GM19023 (cell line): ENCODE data around the gene CHST14.
"Not testable (repeated sequence)": the region's sequence is repeated elsewhere in the genome, so short reads cannot be mapped to it uniquely, and the experiment has no call there.

ENCODE experiments used
- ATAC-seq: cut with Tn5 transposase; IDR thresholded peaks from one replicate; pipeline ENCODE4 v1.9.1; 2021; ENCODE audit warnings: mild to moderate bottlenecking, moderate library complexity; ENCODE audit not compliant: unreplicated experiment

CHST14 gene

DNA sequence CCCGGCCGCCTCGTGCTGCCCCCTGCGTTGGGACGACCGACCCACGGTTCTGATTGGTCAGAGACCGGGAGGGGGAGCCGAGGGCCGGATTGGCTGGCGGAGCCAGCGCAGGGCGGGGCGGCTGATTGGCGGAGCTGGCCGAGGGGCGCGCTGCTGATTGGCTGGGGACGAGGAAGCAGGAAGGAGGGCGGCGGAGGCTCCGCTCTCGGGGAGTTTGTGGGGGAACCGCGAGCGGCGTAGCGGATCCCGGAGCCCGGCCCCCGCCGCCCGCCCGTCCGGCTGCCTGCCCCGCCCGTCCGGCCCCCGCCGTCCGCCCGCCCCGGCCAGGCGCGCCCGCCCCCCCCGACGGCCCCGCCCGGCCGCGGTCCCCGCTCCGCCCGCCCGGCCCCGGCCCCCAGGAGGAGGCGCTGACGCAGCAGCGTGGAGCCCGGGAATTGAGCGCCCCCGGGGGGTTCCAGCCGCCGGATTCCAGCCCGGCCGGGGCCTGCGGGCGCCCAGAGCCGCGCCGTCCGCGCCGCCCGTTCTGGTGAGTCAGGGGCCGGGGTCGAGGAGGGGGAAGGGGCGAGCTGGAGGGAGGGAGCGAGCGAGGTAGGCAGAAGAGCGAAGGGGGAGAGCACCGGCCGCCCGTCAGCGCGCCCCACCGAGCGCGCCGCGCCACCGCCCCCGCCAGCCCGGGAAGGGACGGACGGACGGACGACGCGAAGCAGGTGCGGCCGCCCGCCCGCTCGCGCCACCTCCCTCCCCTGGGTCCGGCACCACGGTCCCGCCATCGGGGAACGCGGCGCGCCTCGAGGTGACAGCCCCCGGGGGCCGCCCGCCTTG, 29.8 kb upstream of the CHST14 start, which contains the start of gene BAHD1:
Gene BAHD1 (plus strand): TSS at position 211 of the 822 bp plus-strand sequence. CDS start 17,512 bp downstream, outside the sequence.
- peak; percentile 88 for ATAC-seq

DNA sequence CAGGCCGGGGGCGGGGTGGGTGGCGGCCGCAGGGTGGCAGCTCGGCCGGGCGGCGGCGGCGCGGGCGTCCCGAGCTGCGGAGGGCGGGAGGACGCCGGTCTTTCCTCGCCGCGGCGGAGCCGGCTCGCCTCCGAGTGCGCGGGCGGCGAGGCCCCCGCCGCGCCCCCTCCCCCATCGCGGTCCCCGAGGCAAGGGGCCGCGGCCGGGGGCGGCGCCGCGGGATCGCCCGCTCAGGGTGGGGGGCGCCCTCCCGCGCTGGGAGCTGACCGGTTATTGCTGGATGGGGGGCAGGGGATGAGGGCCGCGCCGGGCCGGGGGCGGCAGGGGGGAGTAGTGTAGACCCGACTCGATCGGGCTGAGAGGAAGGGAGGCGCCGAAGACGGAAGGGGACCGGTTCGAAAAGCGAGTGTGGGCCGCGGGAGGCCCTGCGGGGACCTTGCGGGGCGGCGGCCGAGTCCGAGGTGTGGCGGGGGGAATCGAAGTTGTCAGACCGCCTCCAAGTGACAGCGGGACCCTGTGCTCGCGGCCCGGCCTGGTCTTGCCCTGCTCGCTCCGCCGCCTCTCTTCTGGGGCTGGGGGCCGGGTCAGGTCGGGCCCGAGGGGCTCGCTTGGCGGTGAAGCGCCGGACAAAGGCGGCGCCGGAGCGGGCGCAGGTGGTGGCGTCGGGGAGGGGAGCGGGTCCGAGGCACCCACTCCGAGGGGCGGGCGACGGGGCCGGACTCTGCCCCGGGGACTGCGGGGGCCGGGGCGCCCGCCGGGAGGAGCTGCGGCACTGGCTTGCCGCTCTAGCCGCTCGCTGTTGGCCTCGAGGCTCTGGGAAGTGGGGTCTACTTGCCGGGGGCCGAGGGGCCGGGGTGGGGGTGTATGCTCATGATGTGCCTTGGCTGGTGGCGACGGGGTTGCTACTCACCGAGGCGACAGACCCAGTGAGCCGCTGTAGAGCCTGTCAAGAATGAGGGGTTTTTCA, 28.9 kb upstream of the CHST14 start:
- ATAC-seq: no peak

DNA sequence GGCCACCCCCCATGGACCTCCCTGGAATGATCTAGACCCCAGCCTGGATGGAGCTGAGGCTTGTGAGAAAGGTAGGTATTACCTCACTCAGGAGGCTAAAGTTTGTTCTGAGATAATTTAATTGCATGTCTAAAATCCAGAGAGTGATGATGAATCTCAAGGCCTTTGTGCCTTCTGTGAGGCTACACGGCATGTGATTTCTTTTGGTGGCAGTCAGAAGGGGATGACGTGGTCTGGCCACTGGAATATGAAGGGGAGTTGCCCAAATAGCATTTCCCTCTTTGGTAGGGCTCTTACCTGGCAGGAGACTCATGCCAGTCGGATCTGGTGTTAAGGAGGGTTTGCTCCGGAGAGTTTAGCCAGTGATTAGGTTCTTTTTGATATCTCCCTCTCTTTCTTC, 27.5 kb upstream of the CHST14 start:
- ATAC-seq: no peak

DNA sequence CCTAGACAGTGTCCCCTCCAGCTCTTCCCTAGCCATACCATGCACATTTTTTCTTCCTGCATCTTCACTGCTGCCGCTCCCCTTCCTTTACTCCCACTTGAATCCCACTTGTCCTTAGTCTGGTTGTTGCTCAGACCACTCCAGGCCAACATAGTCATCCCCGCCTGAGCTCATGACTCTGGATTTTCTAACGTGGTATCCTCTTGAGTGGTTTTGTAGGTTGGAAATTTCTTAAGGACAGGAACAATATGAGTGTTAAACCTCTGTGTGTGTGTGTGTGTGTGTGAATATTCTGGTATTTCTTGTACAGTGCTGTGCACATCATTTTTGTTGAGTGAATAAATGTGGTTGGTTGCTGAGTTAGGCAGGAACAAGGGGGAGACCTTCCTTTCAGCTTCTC, 26.9 kb upstream of the CHST14 start:
- ATAC-seq: no peak

DNA sequence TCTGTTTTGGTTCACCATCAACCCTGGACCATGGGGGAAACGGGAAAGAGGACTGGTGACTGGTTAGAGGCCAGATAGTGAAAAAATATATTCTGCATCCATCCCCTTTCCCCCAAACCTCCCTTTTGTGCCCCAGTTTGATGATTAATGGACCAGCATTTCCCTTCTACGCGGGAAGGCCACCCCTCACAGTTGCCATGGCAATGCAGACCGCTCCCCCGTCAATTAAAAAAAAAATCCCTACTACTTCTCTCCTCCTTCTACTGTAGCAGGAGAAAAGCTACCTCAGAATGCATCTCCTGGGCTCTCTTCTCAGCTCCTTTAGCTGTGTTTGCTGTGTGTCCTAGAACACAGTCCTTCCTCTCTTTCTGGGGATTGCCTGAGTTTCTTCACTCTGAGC, 26.0 kb upstream of the CHST14 start:
- no peak for ATAC-seq

DNA sequence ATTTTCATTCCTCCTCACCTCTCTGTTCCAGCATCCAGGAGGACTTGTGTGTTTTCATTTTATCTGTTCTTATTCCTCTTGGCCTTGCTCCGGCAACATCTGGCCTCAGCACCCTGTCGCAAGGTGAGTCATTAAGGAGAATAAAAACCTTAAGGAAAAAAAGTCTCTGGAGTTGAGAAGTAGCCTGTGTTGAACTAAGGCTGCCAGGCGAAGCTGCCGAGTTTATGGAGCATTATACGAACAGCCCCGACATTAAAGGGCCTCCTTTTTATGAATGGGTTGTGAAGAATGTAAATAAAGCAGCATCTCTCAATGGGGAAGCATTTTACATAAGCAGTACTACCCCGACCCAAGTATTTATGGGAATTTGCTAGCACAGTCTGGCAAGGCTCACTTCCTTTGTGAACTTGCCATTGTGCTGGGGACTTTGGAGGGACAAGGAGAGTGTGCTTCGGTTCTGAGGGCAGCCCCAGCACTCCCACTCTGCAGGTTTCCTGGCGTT, 25.3 kb upstream of the CHST14 start:
- no peak for ATAC-seq

DNA sequence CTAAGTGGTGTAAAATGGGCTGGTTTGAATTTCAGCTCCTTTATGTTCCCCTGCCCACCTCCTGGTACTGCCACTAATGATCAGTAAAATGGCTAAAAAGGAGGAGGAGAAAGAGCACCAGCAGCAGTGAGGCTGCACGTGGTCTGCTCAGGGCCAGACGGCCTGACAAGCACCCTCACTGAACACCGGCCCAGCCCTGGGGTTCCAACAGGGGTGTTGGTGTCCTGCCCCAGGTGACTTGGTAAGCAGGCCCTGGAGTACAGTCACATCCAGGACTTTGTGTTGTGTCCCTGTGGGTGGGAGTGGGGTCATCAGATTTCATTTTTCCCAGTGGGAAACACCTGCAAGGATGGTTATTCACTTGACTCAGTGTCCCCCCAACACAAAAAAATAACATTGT, 24.6 kb upstream of the CHST14 start:
- ATAC-seq: no peak

DNA sequence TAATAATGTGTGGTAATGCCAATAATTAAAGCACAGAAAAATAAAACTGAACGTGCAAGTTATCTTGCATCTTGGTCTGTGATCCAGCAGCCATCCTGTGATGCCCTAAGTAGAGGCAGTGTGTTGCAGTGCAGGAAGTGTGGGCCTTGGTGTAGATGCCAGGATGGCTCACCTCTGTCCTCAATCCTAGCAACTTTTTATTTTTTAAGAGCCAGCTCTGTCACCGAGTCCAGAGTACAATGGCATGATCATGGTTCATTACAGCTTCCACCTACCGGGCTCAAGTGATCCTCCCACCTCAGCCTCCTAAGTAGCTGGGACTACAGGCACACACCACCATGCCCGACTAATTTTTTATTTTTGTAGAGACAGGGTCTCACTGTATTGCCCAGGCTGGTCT, 22.4 kb upstream of the CHST14 start:
- no peak for ATAC-seq

DNA sequence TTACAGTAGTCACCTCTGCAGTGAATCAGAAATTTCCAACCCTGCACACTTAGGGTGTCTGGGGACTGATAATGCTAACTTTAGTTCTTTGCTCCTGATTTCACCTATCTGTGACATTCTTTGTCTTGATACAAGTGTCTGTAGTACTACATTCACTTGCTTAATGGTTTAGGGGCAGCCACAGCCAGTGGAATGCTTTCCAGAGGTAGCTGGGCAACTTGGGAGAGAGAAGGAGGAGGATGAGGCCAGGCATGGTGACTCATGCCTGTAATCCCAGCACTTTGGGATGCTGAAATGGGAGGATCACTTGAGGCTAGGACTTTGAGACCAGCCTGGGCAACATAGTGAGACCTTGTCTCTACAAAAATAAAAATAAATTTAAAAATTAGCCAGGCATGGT, 21.5 kb upstream of the CHST14 start:
- ATAC-seq: no peak

DNA sequence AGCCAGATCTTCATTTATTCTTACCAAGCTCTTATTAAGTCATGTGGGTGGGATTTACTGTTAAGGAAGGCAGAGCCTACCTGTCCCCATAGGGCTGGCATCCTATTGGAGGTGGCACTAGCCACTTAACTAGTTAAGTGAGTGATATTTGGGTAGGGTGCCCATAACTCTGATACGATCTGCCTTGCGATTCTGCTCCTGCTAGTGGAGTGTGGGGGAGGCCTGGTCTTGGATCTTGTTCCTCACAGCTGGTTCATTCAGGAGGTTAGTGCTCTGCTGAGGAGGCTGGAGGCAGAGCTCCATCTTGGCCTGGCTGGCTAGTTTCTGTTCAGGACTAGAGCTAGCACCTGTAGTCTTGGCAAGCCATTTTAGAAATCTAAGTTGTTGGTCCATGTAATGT, 20.7 kb upstream of the CHST14 start:
- no peak for ATAC-seq

DNA sequence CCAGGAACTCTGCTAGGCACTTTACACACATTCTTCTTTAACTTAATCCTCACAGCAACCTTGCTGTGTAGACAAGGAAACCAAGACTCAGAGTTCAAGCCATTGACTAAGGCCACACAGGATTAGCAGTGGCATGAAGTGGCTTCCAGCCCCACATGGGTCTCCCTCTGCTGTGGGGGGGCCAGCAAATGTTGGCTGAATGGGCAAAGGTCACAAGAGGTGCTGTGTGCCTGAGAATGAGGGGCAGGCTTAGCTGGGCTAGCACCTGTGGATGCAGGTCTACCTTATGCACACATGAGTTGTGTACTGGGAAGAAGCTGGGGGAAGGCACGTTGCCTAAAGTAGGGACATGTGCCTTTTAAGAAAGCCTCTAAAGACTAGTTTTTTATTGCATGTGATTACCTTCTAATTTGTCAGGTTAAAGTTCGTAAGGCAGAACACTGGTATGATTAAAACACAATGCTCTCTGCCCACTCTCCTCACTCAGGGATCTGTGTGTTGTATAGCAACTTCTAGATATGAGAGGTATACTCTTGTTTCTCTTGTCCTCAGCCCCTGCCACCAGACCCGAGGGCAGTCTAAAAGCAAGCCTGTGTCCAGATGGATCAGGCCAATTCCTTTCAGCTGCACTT, 19.1 kb upstream of the CHST14 start:
- ATAC-seq: no peak

DNA sequence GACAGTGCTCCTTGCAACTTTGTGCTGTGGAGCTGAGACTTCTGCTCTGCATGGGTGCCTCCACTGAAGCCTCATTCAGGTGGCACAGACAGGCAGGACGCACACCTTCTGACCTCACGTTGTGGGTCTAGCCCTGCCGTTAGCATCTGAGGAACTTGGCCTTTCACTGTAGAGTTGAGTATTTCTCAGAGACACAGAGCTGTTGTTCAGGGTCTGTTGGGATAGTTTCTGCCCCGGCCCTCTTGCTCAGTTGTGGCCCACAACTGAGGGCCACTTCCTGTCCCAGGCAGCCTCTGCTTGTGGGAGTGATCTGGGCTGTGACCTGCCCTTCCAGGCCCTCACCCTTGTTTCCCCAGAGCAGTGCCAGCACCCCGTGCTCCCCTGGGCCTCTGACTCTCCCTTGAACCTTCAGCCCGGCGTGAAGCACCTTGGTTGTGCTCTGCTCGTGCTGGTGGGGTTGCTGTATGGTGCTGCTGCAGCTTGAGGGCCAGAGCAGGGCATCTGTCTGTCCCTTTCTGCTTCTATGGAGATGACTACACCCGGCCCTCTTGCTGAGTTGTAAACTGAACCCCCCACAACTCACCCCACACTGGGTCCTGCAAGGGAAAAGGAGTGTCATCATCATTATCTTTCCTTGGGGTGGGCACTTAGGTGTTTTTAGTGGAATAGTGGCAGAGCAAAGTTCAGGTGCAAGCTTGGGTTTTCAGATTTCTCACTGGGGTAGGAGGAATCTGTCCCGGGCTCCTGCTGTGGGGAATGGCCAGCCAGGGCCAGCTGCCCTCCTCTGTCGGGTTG, 18.3 kb upstream of the CHST14 start:
- peak; percentile 63 for ATAC-seq

DNA sequence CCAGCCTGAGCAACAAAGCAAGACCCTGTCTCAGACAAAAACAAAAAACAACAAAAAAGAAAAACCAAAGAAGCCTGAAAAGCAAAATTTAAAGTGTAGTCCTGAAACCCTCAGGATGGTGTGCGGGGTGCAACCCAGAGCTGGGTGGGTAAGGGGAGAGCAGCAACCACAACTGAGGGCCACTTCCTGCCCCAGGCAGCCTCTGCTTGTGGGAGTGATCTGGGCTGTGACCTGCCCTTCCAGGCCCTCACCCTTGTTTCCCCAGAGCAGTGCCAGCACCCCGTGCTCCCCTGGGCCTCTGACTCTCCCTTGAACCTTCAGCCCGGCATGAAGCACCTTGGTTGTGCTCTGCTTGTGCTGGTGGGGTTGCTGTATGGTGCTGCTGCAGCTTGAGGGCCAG, 16.8 kb upstream of the CHST14 start:
- ATAC-seq: not testable (repeated sequence)

DNA sequence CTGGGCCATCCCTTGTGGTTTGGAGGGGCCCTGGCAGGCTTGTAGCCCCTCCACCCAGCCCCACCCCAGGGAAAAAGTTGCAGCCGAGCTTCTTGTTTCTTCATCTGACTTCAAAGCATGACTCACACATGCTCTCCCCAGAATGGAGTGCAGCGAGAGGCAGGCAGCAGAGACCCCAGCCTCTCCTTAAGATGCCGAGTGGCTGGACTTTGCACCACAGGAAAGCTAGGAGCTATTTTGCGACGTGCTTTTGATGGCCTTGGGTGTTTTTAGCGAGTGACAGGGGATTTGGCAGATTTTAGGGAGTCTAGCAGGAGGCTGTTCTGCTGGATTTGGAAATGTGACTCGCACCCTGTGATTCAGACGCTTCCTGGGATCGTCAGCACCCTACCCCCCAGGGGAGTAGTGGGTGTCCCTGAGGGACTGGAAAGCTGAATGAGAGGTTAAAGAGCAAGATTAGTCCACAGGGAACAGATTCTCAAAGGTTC, 15.8 kb upstream of the CHST14 start:
- no peak for ATAC-seq

DNA sequence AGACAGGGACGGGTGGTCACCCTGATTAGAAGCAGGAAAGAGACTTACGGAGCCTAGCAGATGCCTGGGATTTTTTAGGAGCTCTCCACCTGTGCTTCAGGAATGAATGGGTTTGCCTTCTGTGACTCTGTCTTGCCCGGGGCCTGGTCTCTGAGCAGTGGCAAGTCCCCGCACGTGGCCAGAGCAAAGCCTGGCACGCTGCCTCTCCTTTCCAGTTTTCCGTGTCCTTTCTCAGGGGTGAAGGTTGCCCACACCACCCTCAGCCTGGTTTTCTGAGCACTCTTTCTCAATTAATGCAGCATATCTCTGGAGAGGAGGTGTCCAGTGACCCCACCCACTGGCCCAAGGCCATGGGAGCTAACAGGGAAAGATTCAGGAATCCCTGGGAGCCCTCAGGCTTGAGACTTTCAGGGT, 14.5 kb upstream of the CHST14 start:
- ATAC-seq: no peak

DNA sequence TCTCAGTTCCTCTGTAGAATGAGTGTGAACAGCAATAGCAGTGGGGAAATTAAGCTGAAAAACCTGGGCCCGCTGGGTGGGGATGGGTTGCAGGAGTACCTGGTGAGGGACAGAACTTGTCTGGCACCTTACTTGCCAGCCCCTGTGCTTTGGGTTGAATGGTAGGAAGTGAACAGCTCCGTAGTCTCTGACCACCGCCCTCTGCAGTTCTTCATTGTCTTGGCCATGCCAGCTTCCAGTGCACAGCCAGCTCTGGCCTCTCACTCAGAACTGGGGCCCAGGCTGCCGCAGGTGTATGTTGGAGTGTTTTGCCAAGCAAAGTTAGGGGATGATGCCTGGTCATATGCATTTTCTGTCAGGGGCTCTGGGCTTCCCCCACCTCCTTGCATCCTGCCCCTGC, 14.0 kb upstream of the CHST14 start:
- ATAC-seq: no peak

DNA sequence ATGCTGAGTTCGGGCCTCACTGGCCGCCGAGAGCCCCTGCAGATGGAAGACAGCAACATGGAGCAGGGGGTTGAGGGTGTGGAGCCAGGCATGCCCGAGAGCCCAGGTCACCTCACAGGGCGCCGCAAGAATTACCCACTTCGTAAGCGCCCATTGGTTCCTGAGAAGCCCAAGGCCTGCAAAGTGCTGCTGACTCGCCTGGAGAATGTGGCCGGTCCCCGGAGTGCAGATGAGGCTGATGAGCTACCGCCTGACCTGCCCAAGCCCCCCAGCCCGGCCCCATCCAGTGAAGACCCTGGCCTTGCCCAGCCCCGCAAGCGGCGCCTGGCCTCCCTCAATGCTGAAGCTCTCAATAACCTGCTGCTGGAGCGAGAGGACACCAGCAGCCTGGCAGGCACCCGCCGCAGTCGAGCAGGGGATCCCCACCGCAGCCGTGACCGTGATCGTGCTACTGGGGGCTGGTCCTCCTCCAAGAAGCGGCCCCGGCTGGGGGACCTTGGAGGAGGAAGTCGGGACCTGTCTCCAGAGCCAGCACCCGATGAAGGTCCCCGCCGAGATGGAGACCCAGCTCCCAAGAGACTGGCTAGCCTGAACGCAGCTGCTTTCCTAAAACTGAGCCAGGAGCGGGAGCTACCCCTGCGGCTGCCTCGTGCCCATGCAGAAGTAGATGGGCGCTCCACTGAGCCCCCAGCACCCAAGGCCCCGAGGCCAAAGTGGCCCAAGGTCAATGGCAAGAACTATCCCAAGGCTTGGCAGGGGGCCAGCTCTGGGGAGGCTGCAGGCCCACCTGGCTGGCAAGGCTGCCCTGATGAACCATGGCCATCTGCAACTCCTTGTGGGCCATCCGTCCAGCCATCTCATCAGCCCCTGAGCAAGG, 12.1 kb upstream of the CHST14 start:
- ATAC-seq: no peak

DNA sequence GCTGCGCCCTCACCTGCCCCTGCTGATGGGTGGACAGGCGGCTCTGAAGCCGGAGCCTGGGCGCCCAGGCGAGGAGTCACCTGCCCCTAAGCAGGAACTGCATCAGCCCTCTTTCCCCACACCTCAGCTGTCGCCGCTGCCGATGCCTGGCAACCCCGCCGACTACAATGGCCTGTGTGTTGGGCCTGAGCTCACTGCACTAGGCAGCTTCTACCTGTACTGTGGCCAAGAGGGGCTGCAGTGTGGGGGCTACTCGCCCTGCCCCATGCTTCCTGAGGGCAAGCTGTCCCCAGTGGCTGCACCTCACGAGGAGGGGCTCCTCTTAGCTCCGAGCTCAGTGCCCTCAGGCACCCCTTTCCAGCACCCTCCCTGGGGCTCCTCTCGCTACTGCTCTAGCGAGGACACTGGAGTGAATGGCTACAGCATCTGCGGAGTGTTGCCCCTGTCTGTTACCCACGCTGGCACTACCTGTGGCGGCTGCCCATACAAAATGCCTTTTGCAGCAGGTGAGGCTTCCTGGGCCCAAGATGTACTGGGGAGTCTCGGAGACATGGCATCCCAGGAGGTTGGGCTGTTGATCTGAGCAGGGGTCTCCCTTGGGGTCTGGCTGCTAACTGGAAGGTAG, 11.3 kb upstream of the CHST14 start:
- no peak for ATAC-seq

DNA sequence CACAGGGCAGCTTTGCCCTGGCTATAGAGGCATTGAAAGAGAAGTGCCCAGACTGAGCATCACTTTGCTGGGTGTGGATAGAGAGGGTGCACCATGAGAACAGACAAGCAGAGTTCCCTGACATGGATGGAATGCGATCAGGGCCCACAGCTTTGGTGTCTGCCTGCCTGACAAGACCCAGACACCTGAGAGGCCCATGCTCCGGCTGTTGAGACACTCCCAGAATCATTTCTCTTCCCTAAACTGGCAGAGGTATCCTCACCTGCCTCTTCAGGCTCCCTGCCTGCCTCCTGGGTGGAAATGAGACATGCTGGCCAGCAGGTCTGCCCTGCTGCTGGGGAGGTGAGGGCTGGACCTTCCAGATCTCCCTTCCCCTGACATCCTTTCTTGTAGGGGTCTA, 10.4 kb upstream of the CHST14 start:
- no peak for ATAC-seq
